K562 (cell line): ENCODE measurements around the gene ZFYVE27. TPM values are rescaled to one million over a fixed set of nuclear protein-coding genes. Genes with fewer than 3 reads are reported as not detected.

Experiments
- ATAC-seq: fragments of 200-7000 bp; cut with Tn5 transposase; 3 replicates; pipeline ENCODE4 v1.9.1; 2020; ENCODE audit warnings: moderate library complexity
- BruUV-seq: library from RNA; stranded (reverse); fragments of 400-500 nt; replicated peaks from 2 replicates; lab custom pipeline; 2021; lab: Mats Ljungman, UMichigan
- CTCF ChIA-PET: fragments of 300-600 bp; formaldehyde crosslinking; extraction: SDS; loops from one replicate; lab custom pipeline; 2021; ENCODE audit warnings: low intra/inter-chr PET ratio; lab: Yijun Ruan, JAX
- POLR2A ChIA-PET: fragments of 300-600, 350-650 bp; sonication (Branson Sonifier 250); formaldehyde crosslinking; extraction: SDS; loops from one replicate; lab custom pipeline; 2021; ENCODE audit warnings: antibody characterized with exemption, inconsistent platforms; lab: Yijun Ruan, JAX
- DNase-seq, 4 experiments: peaks; one replicate each; pipeline versions ENCODE4 v3.0.0 to v3.0.0-alpha.2; 2011 to 2018; ENCODE audit warnings: low spot score in 3 of 4, mixed read lengths in 3 of 4; ENCODE audit errors: extremely low read depth in 1 of 4
- FAIRE-seq: peaks from 2 replicates; lab custom pipeline; 2011; peaks lifted over from hg19 to GRCh38; lab: Jason Lieb, UNC
- H2AFZ ChIP-seq: 2 replicates; pipeline ENCODE4 v1.6.0; 2011; ENCODE audit warnings: low read depth, low read length, control low read depth, inconsistent platforms
- H3K27ac ChIP-seq: fragments of 200-600 bp; 3 replicates; pipeline ENCODE4 v1.8.0; 2011; ENCODE audit warnings: low read depth, mild to moderate bottlenecking, control low read depth, inconsistent platforms, low read length, moderate library complexity, mixed read lengths; ENCODE audit errors: extremely low read depth
- H3K27me3 ChIP-seq, 2 experiments: fragments of 300-600 bp in 1 of 2; 2 replicates in 1 of 2; 3 replicates in 1 of 2; pipeline versions ENCODE4 v1.6.0 to v1.8.0; 2011; ENCODE audit warnings: inconsistent platforms in 2 of 2, low read length in 2 of 2, mild to moderate bottlenecking in 1 of 2, mixed read lengths in 1 of 2, moderate library complexity in 1 of 2; ENCODE audit not compliant: control insufficient read depth in 2 of 2, insufficient read depth in 2 of 2
- H3K36me3 ChIP-seq: fragments of 300-600 bp; 3 replicates; pipeline ENCODE4 v1.8.0; 2011; ENCODE audit warnings: mild to moderate bottlenecking, low read length, inconsistent platforms; ENCODE audit not compliant: control insufficient read depth, insufficient read depth
- H3K4me1 ChIP-seq, 2 experiments: fragments of 200-600 bp in 1 of 2; replicated peaks in 1 of 2; 2 replicates in 1 of 2; 3 replicates in 1 of 2; pipeline versions ENCODE4 v1.5.1 to v1.8.0; 2011; ENCODE audit warnings: inconsistent platforms in 2 of 2, low read length in 2 of 2, mild to moderate bottlenecking in 1 of 2, mixed read lengths in 1 of 2, moderate library complexity in 1 of 2; ENCODE audit not compliant: control insufficient read depth in 2 of 2, insufficient read depth in 2 of 2
- H3K4me2 ChIP-seq: 2 replicates; pipeline ENCODE4 v1.6.1; 2011; ENCODE audit warnings: low read length, control low read depth, inconsistent platforms, mixed read lengths; ENCODE audit not compliant: insufficient read depth
- H3K4me3 ChIP-seq: fragments of 200-600 bp; sonication (generic), shearing (Covaris generic); 2 replicates; pipeline ENCODE4 v1.5.1; 2016; ENCODE audit warnings: control low read depth, inconsistent platforms
- H3K79me2 ChIP-seq: fragments of 200-600 bp; 3 replicates; pipeline ENCODE4 v1.8.0; 2011; ENCODE audit warnings: low read length, inconsistent platforms; ENCODE audit not compliant: control insufficient read depth, insufficient read depth
- H3K9ac ChIP-seq, 2 experiments: 2 replicates each; pipeline versions ENCODE4 v1.6.0 to v1.6.1; 2011; ENCODE audit warnings: low read depth in 2 of 2, low read length in 2 of 2, control low read depth in 1 of 2, inconsistent platforms in 1 of 2, mild to moderate bottlenecking in 1 of 2, mixed read lengths in 1 of 2; ENCODE audit not compliant: insufficient read depth in 1 of 2
- H3K9me1 ChIP-seq: one replicate; pipeline ENCODE4 v1.6.0; 2011; ENCODE audit warnings: inconsistent platforms, mild to moderate bottlenecking, low read length, moderate library complexity; ENCODE audit not compliant: control insufficient read depth, insufficient read depth
- H3K9me3 ChIP-seq: replicated peaks from 2 replicates; pipeline ENCODE4 v1.5.1; 2011; ENCODE audit warnings: low read depth, low read length, inconsistent platforms; ENCODE audit not compliant: control insufficient read depth, insufficient read depth
- H4K20me1 ChIP-seq: replicated peaks from 2 replicates; pipeline ENCODE4 v1.6.1; 2011; ENCODE audit warnings: low read length, inconsistent platforms, mixed read lengths; ENCODE audit not compliant: control insufficient read depth, insufficient read depth
- IRF9 ChIP-seq: fragments of 450-650 bp; IDR thresholded peaks from 2 replicates; pipeline ENCODE4 v1.6.1; 2016; ENCODE audit warnings: missing biosample characterization, missing genetic modification characterization
- SAP30 ChIP-seq: fragments of 200-600 bp; sonication (generic); IDR thresholded peaks from 2 replicates; pipeline ENCODE4 v1.6.1; 2012; ENCODE audit warnings: borderline replicate concordance, low read depth, mild to moderate bottlenecking, moderate library complexity, low read length, control low read depth, inconsistent platforms; ENCODE audit not compliant: insufficient read depth, poor library complexity, severe bottlenecking
- SMARCA4 ChIP-seq: fragments of 450-650 bp; IDR thresholded peaks from 2 replicates; pipeline ENCODE4 v1.6.1; 2016
- STAT5B ChIP-seq: fragments of 250-450 bp; sonication (Bioruptor Pico); IDR thresholded peaks from 2 replicates; pipeline ENCODE4 v1.8.0; 2021; ENCODE audit warnings: mild to moderate bottlenecking, inconsistent platforms
- ZNF318 ChIP-seq, 2 experiments: fragments of 450-650 bp; IDR thresholded peaks; 2 replicates each; pipeline ENCODE4 v1.6.1; 2016; ENCODE audit warnings: mild to moderate bottlenecking in 2 of 2, borderline replicate concordance in 1 of 2, low read depth in 1 of 2, moderate library complexity in 1 of 2
- ZNF57 ChIP-seq: fragments of 450-650 bp; formaldehyde crosslinking; IDR thresholded peaks from 2 replicates; pipeline ENCODE4 v1.4.0; 2020; ENCODE audit warnings: mild to moderate bottlenecking, moderate library complexity
- ZNF699 ChIP-seq: fragments of 250-450 bp; sonication (Bioruptor Pico); IDR thresholded peaks from 2 replicates; pipeline ENCODE4 v1.8.0; 2021; ENCODE audit warnings: mild to moderate bottlenecking, moderate library complexity; ENCODE audit not compliant: insufficient replicate concordance
- WGBS: fragments of 100-300 bp; shearing (Covaris generic); methylation state at CpG from one replicate; pipeline ENCODE4 v1.1.6; 2016; ENCODE audit warnings: low coverage, mixed read lengths; ENCODE audit not compliant: insufficient coverage; ENCODE audit errors: missing lambda C conversion rate; 5-methylcytosine and 5-hydroxymethylcytosine counted together
- in situ Hi-C: fragments of 300-500 bp; cut with MboI; formaldehyde crosslinking; loops from 4 replicates; pipeline ENCODE4 v1.15.0; 2018; ENCODE audit warnings: inconsistent platforms, mixed read lengths
- intact Hi-C: fragments of 100-400 bp; cut with micrococcal nuclease; formaldehyde crosslinking; loops from 2 replicates; pipeline ENCODE4 v1.14.2; 2022
- polyA plus RNA-seq, 8 experiments: library from polyadenylated mRNA; depleted of rRNA in 4 of 8; stranded (reverse) in 5 of 8; unstranded in 3 of 8; fragments of >200 nt; fragmentation: Nextera tagmentation in 2 of 8; fragmentation: Illumina TruSeq in 1 of 8; extraction: Ambion mirVana in 2 of 8; extraction: Trizol in 1 of 8; gene quantifications; 2 replicates each; pipeline versions ENCODE4 v1.2.1 to v1.2.3, GENCODE V29; 2011 to 2014; ENCODE audit warnings: inconsistent platforms in 1 of 8, missing spikeins in 1 of 8
- total RNA-seq, 7 experiments: library from RNA; depleted of rRNA in 6 of 7; stranded (reverse); fragments of >200 nt in 6 of 7; fragmentation: Illumina TruSeq in 2 of 7; extraction: Trizol in 2 of 7; gene quantifications; 2 replicates each; pipeline versions ENCODE4 v1.2.1 to v1.2.3, GENCODE V29; 2011 to 2021; ENCODE audit warnings: low replicate concordance in 1 of 7

Gene ZFYVE27
- total and polyA plus RNA-seq, 9 of the 15 experiments (the other 6 are each of a cell fraction or from before 2014, with no cell fraction given) = 0.81 to 21.9 (median 15.3) TPM

GRCh38 chr10:97785231-97785630 lies 48.3 kb downstream of the ZFYVE27 start:
- Histone ChIP-seq H3K9me3 (no peaks in the 10 kb centered on the region), H3K79me2 (no peaks in the 10 kb centered on the region), H3K9ac (no peak overlapping the region), H2AFZ (no peak overlapping the region), H3K4me2 (no peak overlapping the region), H3K4me3 (no peak overlapping the region), H3K36me3 (no peaks in the 10 kb centered on the region), H3K4me1 (peaks cover 20 to 52% of the 10 kb centered on the region in 2 experiments; a peak in 4 of 5 replicates), H4K20me1 (no peaks in the 10 kb centered on the region), H3K27me3 (no peaks in the 10 kb centered on the region), H3K9me1 (no peaks in the 10 kb centered on the region), H3K27ac (no peak overlapping the region)
- no peak for DNase-seq
- ChIA-PET POLR2A (interaction anchor here (1.1 kb wide), 1 partner anchor 21 kb away, joined by 5 read pairs; no protein-coding TSS in a partner anchor), CTCF (no interaction called here)
- WGBS = 87% methylated on average over 4 of the region's 5 CpGs
- in situ Hi-C loops = no loop called here
- intact Hi-C loops = no loop called here
- no peak for ATAC-seq
- FAIRE-seq = no peak
- BruUV-seq = no TSS peak
- TF ChIP-seq SMARCA4 (no peak), IRF9 (tag) (no peak), SAP30 (no peak), ZNF57 (CRISPR knock-in tag) (no peak), ZNF318 (IDR thresholded peaks at IDR 0.05; ENCODE audit: borderline replicate concordance in 1 of 2, low read depth in 1 of 2) (no peak), ZNF699 (CRISPR knock-in tag) (no peak), STAT5B (CRISPR knock-in tag) (no peak)
